Liver (tissue), 9 donors: ENCODE data around the gene EXO1. TPM values are rescaled to one million over a fixed set of nuclear protein-coding genes. Genes with fewer than 3 reads are reported as not detected.
"Not testable (repeated sequence)": the region's sequence is repeated elsewhere in the genome, so short reads cannot be mapped to it uniquely, and the experiment has no call there.

Source experiments
- DNase-seq: peaks from one replicate; pipeline ENCODE4 v3.0.0-alpha.2; 2017; ENCODE audit warnings: low spot score
- H3K27ac ChIP-seq, 2 donors: one replicate each; pipeline ENCODE4 v1.7.0; 2013; ENCODE audit warnings: inconsistent platforms in 2 of 2, low read length in 2 of 2, control low read depth in 1 of 2, low read depth in 1 of 2, mild to moderate bottlenecking in 1 of 2
- H3K27me3 ChIP-seq, 4 donors: one replicate each; pipeline versions ENCODE4 v1.6.1 to v1.7.0; 2013; ENCODE audit warnings: low read length in 3 of 4, inconsistent platforms in 1 of 4, mild to moderate bottlenecking in 1 of 4, moderate library complexity in 1 of 4; ENCODE audit not compliant: control insufficient read depth in 4 of 4, insufficient read depth in 4 of 4
- H3K36me3 ChIP-seq, 4 donors: one replicate each; pipeline versions ENCODE4 v1.6.1 to v1.7.0; 2013; ENCODE audit warnings: low read length in 3 of 4, mild to moderate bottlenecking in 3 of 4, low read depth in 1 of 4, moderate library complexity in 1 of 4; ENCODE audit not compliant: control insufficient read depth in 4 of 4, insufficient read depth in 3 of 4
- H3K4me1 ChIP-seq, 4 donors: one replicate each; pipeline versions ENCODE4 v1.6.1 to v1.7.0; 2013; ENCODE audit warnings: low read length in 3 of 4, mild to moderate bottlenecking in 3 of 4, moderate library complexity in 1 of 4; ENCODE audit not compliant: control insufficient read depth in 4 of 4, insufficient read depth in 4 of 4
- H3K4me3 ChIP-seq, 3 donors: one replicate each; pipeline versions ENCODE4 v1.6.1 to v1.7.0; 2013; ENCODE audit warnings: low read length in 3 of 3, control low read depth in 1 of 3, low read depth in 1 of 3, mild to moderate bottlenecking in 1 of 3
- H3K9ac ChIP-seq, 2 donors: one replicate each; pipeline ENCODE4 v1.7.0; 2013; ENCODE audit warnings: low read length in 2 of 2, mild to moderate bottlenecking in 2 of 2, moderate library complexity in 2 of 2, control low read depth in 1 of 2, low read depth in 1 of 2
- H3K9me3 ChIP-seq, 4 donors: one replicate each; pipeline versions ENCODE4 v1.6.1 to v1.7.0; 2013; ENCODE audit warnings: low read length in 3 of 4; ENCODE audit not compliant: control insufficient read depth in 4 of 4
- EGR1 ChIP-seq, 2 donors: IDR thresholded peaks; 2 replicates each; pipeline ENCODE4 v1.6.1; 2016 to 2018; ENCODE audit warnings: antibody characterized with exemption in 2 of 2, low read depth in 2 of 2
- FOXA1 ChIP-seq: IDR thresholded peaks from 2 replicates; pipeline ENCODE4 v1.6.1; 2016; ENCODE audit warnings: antibody characterized with exemption
- FOXA2 ChIP-seq: IDR thresholded peaks from 2 replicates; pipeline ENCODE4 v1.6.1; 2016; ENCODE audit warnings: antibody characterized with exemption
- GABPA ChIP-seq, 2 donors: IDR thresholded peaks in 1 of 2; conservative IDR thresholded peaks in 1 of 2; 2 replicates each; pipeline ENCODE4 v1.6.1; 2016; ENCODE audit warnings: antibody characterized with exemption in 2 of 2, mild to moderate bottlenecking in 1 of 2, moderate library complexity in 1 of 2
- HNF4A ChIP-seq, 2 donors: conservative IDR thresholded peaks; 2 replicates each; pipeline ENCODE4 v1.6.1; 2016; ENCODE audit warnings: antibody characterized with exemption in 2 of 2, mild to moderate bottlenecking in 2 of 2
- HNF4G ChIP-seq: IDR thresholded peaks from 2 replicates; pipeline ENCODE4 v1.6.1; 2016; ENCODE audit warnings: antibody characterized with exemption
- JUND ChIP-seq, 2 donors: IDR thresholded peaks; 2 replicates each; pipeline ENCODE4 v1.6.1; 2016; ENCODE audit warnings: antibody characterized with exemption in 2 of 2
- NR2F2 ChIP-seq: IDR thresholded peaks from 2 replicates; pipeline ENCODE4 v1.6.1; 2016; ENCODE audit warnings: antibody characterized with exemption
- RAD21 ChIP-seq, 2 donors: IDR thresholded peaks; 2 replicates each; pipeline ENCODE4 v1.6.1; 2016; ENCODE audit warnings: antibody characterized with exemption in 2 of 2, mild to moderate bottlenecking in 2 of 2
- RXRA ChIP-seq, 2 donors: IDR thresholded peaks; 2 replicates each; pipeline ENCODE4 v1.6.1; 2017 to 2018; ENCODE audit warnings: antibody characterized with exemption in 2 of 2, mild to moderate bottlenecking in 1 of 2
- SP1 ChIP-seq: IDR thresholded peaks from 2 replicates; pipeline ENCODE4 v1.6.1; 2018; ENCODE audit warnings: antibody characterized with exemption, mild to moderate bottlenecking
- TAF1 ChIP-seq: conservative IDR thresholded peaks from 2 replicates; pipeline ENCODE4 v1.6.1; 2016; ENCODE audit warnings: antibody characterized with exemption, mild to moderate bottlenecking
- YY1 ChIP-seq: IDR thresholded peaks from 2 replicates; pipeline ENCODE4 v1.6.1; 2016; ENCODE audit warnings: antibody characterized with exemption, mild to moderate bottlenecking
- WGBS: extraction: QIAGEN DNeasy Blood & Tissue Kit; methylation state at CpG from one replicate; pipeline ENCODE4 v1.1.7; 2013; 5-methylcytosine and 5-hydroxymethylcytosine counted together
- polyA plus RNA-seq, 2 donors: library from polyadenylated mRNA; stranded (reverse) in 1 of 2; unstranded in 1 of 2; fragments of 200-250 nt in 1 of 2; fragments of >200 nt in 1 of 2; fragmentation: Nextera tagmentation in 1 of 2; extraction: Ambion mirVana in 1 of 2; gene quantifications; one replicate each; pipeline versions ENCODE4 v1.2.1 to v1.2.3, GENCODE V29; 2013 to 2015
- total RNA-seq, 2 donors: library from RNA; depleted of rRNA; stranded (reverse); fragments of >200 nt; gene quantifications; one replicate each; pipeline ENCODE4 v1.2.3, GENCODE V29; 2014
- TF ChIP-seq, protein P1 (sequence below): IDR thresholded peaks from 2 replicates; pipeline ENCODE4 v1.6.1; 2016; ENCODE audit warnings: antibody characterized with exemption
- TF ChIP-seq, protein P2 (sequence below): IDR thresholded peaks from 2 replicates; pipeline ENCODE4 v1.6.1; 2016; ENCODE audit warnings: antibody characterized with exemption
- TF ChIP-seq, protein P3 (sequence below): fragments of 150-350 bp; IDR thresholded peaks from 2 replicates; pipeline ENCODE4 v1.5.1; 2017; ENCODE audit warnings: improper control_type of control experiment, low read depth, low read length; ENCODE audit not compliant: missing input control
- TF ChIP-seq, protein P4 (sequence below): IDR thresholded peaks from 2 replicates; pipeline ENCODE4 v1.6.1; 2016; ENCODE audit warnings: antibody characterized with exemption
- TF ChIP-seq, protein P5 (sequence below): IDR thresholded peaks from 2 replicates; pipeline ENCODE4 v1.6.1; 2016; ENCODE audit warnings: antibody characterized with exemption, mild to moderate bottlenecking
- donor health status: healthy.
- donor health status: healthy.
- donor health status: healthy.
- donor health status: healthy.
- donor health status: healthy.

The EXO1 gene
- total and polyA plus RNA-seq, 4 donors: 0.25 to 16.2 (median 0.48) TPM

DNA sequence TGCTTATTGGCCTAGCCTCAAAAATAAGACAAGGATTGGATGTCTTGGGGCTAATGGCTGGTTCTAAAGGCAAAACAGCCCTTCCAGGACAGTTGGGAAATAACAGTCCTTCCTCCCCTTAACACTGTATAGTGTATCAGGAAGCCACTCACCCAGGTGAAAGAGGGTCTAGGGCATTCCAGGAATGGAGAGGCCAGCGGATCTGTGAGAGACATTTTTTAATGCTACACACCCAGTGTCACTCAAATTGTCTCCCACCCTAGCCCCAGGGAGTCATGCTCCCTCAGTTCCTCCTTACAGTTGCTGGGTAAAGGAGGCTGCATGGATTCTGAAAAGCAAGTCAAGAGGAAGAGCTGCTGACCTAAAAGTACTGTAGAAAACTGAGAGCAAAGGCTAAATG is 24.1 kb upstream of the EXO1 start (continued):
- no peak for TF ChIP-seq HNF4G
- TF ChIP-seq, protein P1, sequence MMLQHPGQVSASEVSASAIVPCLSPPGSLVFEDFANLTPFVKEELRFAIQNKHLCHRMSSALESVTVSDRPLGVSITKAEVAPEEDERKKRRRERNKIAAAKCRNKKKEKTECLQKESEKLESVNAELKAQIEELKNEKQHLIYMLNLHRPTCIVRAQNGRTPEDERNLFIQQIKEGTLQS: no peak
- TF ChIP-seq HNF4A (conservative IDR thresholded peaks at IDR 0.05): no peak

DNA sequence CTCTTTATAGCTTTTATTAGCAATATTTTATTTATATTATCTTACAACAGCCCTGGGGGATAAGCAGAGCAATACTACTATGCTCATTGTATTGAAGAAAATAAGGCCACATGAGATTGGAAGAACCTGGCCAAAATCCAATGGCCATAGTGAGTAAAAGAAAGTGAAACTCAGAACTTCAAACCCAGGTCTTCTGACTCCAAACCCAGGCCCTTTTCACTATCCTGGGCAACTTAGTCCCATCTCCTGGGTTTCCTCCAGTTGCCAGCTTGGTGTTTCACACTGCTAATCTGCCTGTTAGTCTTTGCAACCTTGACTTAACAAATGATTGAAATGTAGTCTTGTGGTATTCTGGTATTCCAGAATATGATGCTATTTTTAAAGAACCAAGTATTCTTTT is 22.4 kb upstream of the EXO1 start:
- no peak overlapping the region for H3K9ac ChIP-seq
- no peak overlapping the region for H3K4me3 ChIP-seq
- H3K36me3 ChIP-seq: no peaks in the 10 kb centered on the region
- no peak overlapping the region for H3K27ac ChIP-seq
- peaks cover 0 to 4% (median 2%) of the 10 kb centered on the region in 4 donors for H3K4me1 ChIP-seq
- no peaks in the 10 kb centered on the region for H3K9me3 ChIP-seq
- DNase-seq: no peak
- TF ChIP-seq, protein P2, sequence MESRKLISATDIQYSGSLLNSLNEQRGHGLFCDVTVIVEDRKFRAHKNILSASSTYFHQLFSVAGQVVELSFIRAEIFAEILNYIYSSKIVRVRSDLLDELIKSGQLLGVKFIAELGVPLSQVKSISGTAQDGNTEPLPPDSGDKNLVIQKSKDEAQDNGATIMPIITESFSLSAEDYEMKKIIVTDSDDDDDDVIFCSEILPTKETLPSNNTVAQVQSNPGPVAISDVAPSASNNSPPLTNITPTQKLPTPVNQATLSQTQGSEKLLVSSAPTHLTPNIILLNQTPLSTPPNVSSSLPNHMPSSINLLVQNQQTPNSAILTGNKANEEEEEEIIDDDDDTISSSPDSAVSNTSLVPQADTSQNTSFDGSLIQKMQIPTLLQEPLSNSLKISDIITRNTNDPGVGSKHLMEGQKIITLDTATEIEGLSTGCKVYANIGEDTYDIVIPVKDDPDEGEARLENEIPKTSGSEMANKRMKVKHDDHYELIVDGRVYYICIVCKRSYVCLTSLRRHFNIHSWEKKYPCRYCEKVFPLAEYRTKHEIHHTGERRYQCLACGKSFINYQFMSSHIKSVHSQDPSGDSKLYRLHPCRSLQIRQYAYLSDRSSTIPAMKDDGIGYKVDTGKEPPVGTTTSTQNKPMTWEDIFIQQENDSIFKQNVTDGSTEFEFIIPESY: no peak
- TF ChIP-seq RXRA (IDR thresholded peaks at IDR 0.05) (no peak), HNF4A (conservative IDR thresholded peaks at IDR 0.05) (no peak), GABPA (IDR thresholded peaks at IDR 0.05 in 1 of 2, conservative IDR thresholded peaks at IDR 0.05 in 1 of 2) (no peak), RAD21 (IDR thresholded peaks at IDR 0.05) (no peak), JUND (IDR thresholded peaks at IDR 0.05) (no peak), FOXA1 (no peak), EGR1 (IDR thresholded peaks at IDR 0.05; ENCODE audit: low read depth in 2 of 2) (no peak), YY1 (no peak), HNF4G (no peak), SP1 (no peak), NR2F2 (no peak), TAF1 (no peak), FOXA2 (no peak)
- TF ChIP-seq, protein P3, sequence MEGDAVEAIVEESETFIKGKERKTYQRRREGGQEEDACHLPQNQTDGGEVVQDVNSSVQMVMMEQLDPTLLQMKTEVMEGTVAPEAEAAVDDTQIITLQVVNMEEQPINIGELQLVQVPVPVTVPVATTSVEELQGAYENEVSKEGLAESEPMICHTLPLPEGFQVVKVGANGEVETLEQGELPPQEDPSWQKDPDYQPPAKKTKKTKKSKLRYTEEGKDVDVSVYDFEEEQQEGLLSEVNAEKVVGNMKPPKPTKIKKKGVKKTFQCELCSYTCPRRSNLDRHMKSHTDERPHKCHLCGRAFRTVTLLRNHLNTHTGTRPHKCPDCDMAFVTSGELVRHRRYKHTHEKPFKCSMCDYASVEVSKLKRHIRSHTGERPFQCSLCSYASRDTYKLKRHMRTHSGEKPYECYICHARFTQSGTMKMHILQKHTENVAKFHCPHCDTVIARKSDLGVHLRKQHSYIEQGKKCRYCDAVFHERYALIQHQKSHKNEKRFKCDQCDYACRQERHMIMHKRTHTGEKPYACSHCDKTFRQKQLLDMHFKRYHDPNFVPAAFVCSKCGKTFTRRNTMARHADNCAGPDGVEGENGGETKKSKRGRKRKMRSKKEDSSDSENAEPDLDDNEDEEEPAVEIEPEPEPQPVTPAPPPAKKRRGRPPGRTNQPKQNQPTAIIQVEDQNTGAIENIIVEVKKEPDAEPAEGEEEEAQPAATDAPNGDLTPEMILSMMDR: no peak
- TF ChIP-seq, protein P4, sequence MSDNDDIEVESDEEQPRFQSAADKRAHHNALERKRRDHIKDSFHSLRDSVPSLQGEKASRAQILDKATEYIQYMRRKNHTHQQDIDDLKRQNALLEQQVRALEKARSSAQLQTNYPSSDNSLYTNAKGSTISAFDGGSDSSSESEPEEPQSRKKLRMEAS: no peak
- TF ChIP-seq, protein P5, sequence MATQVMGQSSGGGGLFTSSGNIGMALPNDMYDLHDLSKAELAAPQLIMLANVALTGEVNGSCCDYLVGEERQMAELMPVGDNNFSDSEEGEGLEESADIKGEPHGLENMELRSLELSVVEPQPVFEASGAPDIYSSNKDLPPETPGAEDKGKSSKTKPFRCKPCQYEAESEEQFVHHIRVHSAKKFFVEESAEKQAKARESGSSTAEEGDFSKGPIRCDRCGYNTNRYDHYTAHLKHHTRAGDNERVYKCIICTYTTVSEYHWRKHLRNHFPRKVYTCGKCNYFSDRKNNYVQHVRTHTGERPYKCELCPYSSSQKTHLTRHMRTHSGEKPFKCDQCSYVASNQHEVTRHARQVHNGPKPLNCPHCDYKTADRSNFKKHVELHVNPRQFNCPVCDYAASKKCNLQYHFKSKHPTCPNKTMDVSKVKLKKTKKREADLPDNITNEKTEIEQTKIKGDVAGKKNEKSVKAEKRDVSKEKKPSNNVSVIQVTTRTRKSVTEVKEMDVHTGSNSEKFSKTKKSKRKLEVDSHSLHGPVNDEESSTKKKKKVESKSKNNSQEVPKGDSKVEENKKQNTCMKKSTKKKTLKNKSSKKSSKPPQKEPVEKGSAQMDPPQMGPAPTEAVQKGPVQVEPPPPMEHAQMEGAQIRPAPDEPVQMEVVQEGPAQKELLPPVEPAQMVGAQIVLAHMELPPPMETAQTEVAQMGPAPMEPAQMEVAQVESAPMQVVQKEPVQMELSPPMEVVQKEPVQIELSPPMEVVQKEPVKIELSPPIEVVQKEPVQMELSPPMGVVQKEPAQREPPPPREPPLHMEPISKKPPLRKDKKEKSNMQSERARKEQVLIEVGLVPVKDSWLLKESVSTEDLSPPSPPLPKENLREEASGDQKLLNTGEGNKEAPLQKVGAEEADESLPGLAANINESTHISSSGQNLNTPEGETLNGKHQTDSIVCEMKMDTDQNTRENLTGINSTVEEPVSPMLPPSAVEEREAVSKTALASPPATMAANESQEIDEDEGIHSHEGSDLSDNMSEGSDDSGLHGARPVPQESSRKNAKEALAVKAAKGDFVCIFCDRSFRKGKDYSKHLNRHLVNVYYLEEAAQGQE: no peak
- TF ChIP-seq, protein P1: no peak
- H3K27me3 ChIP-seq: no peaks in the 10 kb centered on the region

DNA sequence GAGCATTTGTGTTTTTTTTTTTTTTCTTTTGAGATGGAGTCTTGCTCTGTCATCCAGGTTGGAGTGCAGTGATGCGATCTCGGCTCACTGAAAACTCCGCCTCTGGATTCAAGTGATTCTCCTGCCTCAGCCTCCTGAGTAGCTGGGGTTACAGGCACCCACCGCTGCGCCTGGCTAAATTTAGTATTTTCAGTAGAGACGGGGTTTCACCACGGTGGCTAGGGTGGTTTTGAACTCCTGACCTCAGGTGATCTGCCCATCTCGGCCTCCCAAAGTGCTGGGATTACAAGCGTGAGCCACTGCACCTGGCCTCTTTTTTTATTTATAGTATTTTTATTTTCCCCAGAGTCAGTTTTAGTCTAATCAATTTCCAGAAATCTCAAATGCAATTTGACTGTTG is 21.4 kb upstream of the EXO1 start:
- not testable (repeated sequence) for H3K27ac ChIP-seq, H3K27me3 ChIP-seq, H3K4me3 ChIP-seq, DNase-seq, H3K36me3 ChIP-seq, H3K9ac ChIP-seq, H3K4me1 ChIP-seq, H3K9me3 ChIP-seq
- 96% methylated on average over 9 of the region's 9 CpGs for WGBS
